ENCODE measurements around the gene MAP7.
A peak's percentile ranks its signal among the peaks of the same experiment; 100 is the strongest.
"Not testable (repeated sequence)": the region's sequence is repeated elsewhere in the genome, so short reads cannot be mapped to it uniquely, and the experiment has no call there.

The MAP7 gene

DNA sequence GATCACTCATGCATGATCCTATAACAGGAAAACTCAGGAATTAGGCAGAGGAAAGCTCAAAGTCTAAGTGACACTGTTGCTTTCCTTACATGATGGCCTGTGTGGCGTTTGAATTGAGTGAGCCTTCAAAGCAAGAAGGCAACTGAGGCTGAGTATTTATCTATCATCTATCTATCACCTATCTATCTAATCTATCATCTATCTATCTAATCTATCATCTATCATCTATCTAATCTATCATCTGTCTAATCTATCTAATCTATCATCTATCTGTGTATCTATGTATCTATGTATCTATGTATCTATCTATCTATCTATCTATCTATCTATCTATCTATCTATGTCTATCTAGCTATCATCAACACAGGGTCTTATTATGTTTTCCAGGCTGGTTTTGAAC lies 218.8 kb downstream of the MAP7 start:
- DNase-seq = no peak

DNA sequence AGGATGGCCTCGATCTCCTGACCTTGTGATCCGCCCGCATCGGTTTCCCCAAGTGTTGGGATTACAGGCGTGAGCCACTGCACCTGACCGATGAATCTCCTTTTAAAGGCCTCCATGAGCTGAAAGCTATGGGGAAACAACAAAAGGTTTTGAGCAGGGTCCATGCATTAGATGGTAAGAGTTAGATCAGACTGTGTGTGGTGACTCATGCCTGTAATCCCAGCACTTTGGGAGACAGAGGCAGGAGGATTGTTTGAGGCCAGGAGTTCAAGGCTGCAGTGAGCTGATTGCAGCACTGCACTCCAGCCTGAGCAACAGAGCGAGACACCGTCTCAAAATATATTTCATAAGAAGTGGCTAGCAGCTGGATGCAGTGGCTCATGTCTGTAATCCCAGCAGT lies 219.6 kb downstream of the MAP7 start:
- DNase-seq = no peak

DNA sequence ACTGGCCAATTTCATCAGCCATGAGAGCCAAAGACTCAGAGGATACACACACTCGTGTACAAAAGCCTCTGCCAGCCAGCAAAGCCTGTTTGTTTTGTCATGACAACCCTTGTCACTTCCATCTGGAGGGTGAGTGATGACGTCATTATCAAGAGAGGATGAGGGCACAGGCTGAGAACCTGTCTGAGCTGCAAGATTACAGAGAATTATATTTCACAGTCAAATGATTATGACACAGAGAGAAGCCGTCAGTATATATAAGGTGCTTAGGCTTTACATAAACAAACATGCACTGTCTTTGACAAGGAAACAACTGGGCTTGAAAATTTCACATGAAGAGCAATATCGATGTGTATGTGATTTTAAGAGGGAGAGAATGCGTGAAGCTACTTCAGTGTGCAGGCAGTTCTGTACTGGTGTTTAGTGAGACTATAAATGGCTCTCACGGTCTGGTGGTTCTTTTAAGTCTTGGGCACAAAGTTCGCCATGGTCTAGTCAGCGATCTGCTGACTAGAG lies 224.1 kb downstream of the MAP7 start:
- DNase-seq = peak; percentile 20

DNA sequence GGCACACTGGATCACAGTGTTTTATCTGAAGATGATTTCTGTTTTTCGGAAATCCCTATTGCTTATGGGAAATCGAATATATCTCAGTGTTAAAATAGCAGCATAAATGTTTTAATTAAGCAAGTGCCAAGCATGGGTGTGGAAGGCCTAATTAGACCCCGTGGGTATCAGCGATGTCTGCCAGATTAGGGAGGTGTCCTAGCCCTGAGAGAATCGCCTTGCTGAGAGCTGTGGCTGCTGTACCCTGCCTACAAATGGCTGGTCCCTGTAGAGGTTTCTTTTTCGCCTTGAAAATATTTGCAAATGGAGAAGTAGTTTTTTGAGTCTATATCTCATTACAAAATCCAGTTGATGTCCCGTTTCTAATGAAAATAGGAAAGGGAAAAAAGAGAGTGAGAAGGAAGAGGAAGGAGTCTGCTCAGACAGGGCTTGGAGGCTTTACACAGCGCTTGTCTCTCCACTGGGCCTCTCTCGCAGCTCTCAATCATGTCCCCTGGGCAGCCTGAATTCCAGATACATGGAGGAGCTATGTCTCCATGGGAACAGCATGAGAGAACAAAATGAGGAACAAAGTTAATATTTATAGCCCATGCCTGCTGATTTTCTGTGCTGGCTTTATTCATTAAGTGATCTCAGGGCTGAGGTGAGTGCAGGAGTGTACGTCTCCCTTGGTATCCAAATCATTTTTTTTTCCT lies 225.4 kb downstream of the MAP7 start:
- no peak for DNase-seq

DNA sequence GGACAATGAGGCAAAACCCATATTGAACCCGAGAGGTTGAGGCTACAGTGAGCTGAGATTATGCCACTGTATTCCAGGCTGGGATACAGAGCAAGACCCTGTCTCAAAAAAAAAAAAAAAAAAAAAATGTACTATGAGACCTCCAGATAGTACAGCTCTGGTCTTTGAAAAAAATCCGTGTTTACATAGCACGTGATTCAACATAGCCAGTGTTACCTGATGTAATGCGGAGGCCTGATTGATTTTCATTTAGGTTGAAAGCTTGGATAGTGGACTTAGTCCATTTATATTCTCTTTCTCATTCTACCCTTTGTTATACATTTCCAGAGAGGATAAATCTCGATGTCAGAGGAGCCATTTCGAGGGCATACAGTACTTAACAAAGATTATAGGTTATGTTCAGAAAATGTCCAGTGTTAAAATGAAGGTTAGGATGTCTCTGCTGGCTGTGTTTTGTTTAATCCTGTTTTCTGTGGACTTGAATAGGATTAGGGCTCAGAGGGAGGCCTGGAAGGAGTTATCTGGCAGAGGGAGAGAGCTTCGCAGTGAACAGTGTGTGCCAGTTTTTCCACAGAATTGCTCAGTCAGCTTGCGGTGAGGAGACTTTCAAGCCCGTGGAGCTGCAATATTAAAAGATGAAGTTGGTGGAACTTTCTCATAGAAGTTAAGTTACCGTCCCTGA lies 226.7 kb downstream of the MAP7 start:
- DNase-seq = no peak

DNA sequence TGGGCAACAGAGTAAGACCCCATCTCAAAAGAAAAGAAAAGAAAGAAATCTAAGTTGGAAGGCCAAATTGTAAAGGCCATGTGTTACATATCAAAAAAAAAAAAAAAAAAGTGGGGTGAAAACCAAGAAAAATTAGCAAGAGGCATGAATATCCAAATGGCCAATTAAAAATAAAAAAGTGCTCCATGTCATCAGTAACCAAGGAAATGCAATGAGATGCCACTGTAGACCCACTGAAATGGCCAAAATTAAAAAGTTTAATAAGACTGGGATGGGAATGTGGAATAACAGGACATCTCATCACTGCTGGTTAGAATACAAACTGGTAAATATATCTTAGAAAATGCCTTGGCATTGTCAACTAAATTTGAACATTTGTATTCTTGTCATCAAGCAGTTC lies 230.5 kb downstream of the MAP7 start:
- no peak for DNase-seq

DNA sequence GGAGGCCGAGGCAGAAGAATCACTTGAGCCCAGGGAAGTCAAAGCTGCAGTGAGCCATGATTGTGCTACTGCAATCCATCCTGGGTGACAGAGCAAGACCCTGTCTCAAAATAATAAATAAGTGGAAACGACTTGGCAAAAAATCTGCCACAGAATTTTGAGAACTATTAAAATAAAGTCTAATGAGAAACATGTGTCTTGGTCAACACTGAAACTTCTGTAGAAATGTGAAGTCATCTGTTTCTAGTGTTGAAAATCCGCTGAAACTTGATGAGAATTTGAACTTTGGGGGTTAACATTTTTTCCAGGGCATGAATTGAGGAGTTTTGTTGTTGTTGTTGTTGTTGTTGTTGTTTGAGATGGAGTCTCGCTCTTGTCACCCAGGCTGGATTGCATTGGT lies 231.5 kb downstream of the MAP7 start:
- no peak for DNase-seq

DNA sequence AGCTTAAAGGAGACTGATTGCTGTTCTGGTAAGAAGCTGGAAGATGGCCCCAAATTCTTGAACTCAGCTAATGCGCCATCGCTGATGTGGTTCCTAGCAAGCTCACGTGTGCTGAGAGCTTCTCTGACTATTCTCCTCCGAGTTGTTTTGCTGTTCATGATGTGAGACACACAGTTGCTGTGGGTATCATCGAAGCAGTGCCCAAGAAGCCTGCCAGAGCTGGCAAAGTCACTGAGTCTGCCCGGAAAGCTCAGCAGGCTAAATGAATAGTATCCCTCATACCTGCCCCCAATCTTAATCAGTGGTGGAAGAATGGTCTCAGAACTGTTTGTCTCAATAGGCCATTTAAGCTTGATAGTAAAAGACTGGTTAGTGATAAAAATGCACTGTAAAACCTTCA lies 232.3 kb downstream of the MAP7 start:
- DNase-seq = no peak

DNA sequence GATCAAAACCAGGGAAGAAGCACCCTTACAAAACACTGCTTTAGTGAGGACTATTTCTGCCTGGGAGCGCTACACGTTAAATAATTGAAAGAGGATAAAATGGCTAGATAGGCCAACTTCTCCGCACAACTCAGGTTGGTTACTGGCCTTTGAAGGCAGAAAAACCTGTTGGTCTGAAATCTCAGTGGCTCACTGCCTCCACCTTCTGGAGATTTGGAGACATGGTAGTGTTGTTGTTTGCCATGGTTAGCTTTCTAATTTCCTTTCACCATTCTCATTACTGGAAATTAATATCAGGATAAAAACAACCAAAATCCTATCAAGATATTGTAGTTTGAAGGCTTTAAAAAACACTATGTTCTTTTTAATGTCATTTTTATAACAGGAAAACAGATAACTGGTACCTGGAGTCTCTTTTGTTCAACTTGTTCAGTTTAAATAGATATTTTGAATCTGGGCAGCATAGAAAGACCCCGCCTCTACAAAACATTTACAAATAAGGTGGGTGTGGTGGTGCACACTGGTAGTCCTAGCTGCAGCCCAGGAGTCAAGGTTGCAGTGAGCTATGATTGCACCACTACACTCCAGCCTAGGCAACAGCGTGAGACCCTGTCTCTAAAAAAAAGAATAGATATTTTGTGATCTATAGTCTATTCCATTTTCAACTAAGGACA lies 233.1 kb downstream of the MAP7 start:
- DNase-seq = peak; percentile 60

DNA sequence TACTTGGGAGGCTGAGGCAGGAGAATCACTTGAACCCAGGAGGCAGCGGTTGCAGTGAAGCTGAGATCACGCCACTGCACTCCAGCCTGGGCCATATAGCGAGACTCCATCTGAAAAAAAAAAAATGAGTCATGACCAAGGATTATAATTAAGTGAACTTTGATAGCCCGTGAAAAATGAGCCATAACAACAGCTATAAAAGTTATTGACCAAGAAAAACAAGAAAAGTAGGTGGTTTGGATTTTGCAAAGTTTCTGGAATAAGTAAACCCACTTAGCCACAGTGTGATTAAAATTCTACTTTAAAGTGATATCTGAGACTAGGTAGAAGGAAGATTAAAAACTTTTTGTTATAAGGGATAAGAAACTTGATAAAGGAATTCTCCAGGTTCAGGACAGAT lies 234.6 kb downstream of the MAP7 start:
- no peak for DNase-seq

DNA sequence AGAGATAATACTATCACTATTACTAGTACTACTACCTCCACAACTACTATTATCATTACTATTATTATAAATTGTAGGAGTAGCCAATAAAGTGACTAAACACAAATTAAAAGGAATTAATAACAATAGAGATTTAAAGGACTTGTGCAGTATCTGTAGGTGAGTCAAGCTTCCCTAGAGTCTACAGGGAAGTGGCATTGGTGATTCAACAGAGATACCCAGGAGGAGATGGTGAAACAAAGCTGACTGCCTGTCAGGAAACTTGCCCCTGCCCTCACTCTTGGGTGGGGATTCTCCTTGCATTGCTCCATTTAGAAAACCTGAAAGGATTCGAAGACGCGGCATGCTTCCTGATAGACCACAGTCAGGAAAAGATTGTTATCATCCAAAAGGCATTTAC lies 237.2 kb downstream of the MAP7 start:
- DNase-seq = no peak

DNA sequence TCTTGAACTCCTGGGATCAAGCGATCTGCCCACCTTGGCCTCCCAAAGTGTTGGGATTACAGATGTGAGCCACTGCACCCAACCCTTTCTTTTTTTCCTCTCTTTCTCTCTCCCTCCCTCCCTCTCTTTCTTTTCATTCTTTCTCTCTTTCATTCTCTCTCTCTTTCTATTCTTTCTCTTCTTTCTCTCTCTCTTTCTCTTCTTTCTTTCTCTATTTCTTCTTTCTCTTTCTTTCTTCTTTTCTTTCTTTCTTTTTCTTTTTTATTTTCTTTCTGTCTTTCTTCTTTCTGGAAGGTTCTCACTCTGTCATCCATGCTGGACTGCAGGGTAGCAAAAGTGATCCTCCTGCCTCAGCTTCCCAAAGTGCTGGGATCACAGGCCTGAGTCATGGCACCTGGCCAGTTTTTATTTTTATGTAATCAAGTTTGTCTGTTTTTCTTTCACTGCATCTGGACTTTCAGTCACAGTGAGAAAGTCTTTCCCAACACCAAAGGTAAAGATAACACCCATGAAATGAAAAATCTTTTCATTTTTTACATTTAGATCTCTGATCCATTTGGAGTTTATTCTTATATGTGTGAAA lies 240.4 kb downstream of the MAP7 start:
- no peak for DNase-seq

DNA sequence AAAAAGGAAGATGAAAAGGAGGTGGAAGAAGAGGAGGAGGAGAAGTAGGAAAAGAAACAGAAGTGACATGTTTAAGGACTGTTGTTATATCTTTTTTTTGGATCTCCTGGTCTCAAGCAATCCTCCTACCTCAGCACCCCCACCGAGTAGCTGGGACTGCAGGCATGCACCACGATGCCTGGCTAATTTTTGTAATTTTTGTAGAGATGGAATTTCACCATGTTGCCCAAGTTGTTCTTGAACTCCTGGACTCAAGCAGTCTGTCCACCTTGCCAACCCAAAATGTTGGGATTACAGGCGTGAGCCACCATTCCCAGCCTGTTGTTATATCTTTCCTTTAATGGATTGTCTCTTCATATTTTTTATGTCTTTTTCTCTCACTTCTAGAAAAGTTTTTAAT lies 241.1 kb downstream of the MAP7 start:
- DNase-seq = no peak

DNA sequence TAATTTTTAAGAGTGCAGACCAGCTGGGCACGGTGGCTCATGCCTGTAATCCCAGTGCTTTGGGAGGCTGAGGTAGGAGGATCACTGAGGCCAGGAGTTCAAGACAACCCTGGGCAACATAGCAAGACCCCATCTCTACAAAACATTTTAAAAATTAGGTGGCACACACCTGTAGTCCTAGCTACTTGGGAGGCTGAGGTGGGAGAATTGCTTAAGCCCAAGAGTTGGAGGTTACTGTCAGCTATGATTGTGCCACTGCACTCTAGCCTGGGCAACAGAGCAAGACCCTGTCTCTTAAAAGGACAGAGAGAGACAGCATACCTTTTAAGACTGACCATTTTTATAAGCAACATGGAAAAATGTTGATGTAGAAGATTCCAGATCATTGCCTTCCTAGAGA lies 241.8 kb downstream of the MAP7 start:
- DNase-seq = not testable (repeated sequence)

DNA sequence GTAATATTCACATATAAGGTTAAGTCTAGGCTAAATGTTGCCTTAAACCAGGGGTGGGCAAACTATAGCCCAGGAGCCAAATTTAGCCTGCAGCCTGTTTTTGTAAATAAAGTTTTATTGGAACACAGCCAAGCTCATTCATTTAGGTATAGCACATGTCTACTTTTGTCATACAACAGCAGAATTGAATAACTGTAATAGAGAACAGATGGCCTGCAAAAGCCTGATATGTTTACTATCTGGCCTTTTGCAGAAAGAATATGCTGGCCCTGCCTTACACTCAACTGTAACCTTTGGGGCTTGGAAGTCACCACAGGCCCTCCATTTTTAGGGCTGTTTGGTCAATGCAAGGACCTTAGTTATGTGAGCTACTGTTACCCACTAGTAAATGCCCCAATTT lies 242.9 kb downstream of the MAP7 start:
- DNase-seq = no peak

DNA sequence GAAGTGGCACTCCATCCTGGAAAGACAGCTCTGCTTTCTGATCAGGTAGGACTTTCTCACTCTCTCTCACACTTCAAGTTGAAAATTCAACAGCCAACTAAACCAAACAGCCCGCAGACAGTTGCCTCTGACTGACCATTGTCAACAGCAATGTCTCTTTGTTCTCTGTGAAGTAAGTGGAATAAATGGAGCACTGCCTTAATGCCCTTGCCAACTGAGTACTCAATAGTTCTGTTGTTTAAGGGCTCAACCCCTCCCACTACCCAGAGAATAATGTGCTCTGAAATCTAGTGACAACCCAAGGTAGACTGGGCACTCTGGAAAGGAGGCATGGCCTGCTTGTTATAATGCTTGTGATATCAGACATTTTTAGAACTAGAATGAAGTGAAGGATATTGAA lies 243.8 kb downstream of the MAP7 start:
- DNase-seq = no peak

DNA sequence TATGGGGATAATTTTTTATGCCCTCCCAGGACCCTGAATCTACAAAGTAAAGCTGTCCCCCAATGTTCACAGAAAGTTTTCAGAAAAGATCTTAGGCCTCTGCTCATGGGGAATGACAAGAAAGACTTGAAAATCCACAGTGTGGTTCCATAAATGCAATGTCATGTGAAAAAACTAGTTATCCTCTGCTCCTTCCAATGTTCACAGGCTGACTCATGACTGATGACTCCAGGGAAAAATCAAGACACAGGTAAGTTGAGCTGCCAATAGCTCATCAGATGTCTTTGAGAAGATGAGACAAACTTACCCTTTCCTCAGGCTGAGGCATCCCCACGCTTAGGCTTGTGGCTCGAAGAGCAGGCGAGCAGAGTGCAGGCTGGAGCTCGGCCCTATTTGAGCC lies 245.8 kb downstream of the MAP7 start:
- DNase-seq = no peak

DNA sequence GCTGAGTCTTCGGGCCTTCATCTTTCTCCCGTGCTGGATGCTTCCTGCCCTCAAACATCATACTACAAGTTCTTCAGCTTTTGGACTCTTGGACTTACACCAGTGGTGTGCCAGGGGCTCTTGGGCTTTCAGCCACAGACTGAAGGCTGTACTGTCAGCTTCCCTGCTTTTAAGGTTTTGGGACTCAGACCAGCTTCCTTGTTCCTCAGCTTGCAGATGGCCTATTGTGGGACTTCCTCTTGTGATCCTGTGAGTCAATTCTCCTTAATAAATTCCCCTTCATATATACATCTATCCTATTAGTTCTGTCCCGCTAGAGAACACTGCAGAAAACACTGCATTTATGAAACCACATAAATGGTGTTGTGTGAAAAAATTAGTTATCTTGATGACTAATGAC lies 246.7 kb downstream of the MAP7 start:
- DNase-seq = no peak

DNA sequence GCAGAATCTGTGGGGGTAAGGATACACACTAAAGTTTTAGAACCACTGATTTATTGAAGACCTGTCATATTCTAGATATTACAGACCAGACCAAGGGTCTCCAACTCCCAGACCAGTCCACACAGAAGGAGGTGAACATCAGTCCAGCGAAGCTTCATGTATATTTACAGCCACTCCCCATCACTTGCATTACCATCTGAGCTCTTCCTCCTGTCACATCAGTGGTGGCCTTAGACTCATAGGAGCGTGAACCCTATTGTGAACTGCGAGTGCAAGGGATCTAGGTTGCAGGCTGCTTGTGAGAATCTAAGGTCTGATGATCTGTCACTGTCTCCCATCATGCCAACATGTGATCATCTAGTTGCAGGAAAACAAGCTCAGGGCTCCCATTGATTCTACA lies 255.6 kb downstream of the MAP7 start:
- DNase-seq = no peak

All from NCI-H1105 treated with DMSO at 0.1 percent for 48 hours (cell line).